HTERT RPE-1 (cell line): ENCODE results near the gene NSL1.
"Not testable (repeated sequence)": the region's sequence is repeated elsewhere in the genome, so short reads cannot be mapped to it uniquely, and the experiment has no call there.

Experiments
- in situ Hi-C: fragments of 300-500 bp; cut with MboI; formaldehyde crosslinking; loops from 4 replicates; pipeline ENCODE4 v1.14.3; 2020; ENCODE audit warnings: low sequenced_read_pairs

The NSL1 gene

DNA sequence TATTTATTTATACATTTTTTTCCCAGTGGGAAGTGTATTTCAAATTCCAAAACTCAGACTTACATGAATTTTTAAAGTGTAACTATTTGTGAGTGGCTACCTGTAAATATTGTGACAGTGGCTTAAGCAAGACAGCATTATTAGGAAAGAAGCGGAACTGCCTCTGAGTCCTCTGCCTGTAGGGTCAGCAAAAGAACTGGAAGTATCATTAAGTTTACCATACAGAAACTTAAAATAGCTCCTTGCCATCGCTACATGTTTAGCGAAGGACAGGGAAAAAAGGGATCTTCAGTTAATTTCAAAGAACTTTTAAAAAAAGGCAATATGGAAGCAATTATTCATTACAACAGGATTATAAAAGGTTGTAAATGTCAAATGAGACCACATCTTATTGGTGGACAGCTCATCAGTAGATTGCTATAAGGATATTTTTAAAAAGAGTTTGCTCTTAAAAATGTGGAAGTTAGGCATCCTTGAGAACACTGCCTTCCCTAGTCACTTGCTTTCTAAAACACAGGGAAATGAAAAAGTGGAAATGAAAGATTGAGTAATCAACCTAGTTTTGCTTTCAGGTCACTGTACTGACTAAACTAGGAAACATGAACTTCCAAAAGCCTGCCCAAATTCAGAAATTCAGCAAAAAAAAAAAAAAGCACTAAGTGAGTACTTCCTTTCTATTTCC, 39.2 kb downstream of the NSL1 start:
- in situ Hi-C loops = no loop called here

DNA sequence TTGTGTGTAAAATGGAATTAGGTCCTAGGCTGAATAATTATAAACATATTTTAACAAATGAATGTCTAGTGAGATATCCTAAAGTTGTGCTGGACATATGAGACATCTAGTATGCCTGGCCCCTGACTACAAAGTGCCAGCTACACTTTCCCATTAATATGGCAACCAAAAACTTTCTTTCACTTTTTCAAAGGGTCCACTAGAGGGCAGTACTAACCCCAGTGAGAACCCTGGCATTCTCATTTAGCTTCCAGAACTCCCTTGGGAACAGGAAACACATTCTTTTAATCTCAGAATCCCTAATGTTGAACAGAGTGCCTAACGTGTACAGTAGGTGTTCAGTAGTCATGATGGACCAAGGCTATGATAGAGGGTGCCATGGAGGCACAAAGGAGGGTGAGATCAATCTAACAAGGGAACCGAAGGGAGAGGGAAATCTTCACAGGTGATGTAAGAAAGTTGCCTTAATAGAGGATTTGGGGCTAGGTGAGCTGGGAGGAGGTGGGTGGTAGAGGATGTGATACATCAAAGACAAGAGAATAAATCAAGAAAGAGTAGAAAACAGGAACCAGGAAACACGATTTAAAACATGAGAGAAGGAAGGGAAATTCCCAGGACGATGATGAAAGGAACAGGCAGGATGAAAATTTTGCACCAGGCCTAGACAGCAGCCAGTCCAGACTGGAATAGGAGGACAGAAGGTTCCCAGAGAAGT, 41.6 kb downstream of the NSL1 start:
- in situ Hi-C loops = no loop called here

DNA sequence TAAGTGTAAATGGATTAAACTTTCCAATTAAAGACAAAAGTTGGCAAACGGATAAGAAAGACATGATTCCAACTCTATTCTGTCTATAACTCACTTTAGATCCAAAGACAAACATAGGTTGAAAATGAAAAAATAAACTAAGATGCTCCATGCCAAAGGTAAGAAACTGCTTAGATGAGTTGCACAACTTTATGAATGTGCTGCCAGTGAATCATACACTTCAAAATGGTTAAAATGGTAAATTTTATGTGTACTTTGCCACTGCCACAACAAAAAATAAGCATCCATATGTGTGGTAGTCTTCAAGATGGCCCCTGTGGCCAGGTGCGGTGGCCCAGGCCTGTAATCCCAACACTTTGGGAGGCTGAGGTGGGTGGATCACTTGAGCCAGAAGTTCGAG, 45.0 kb downstream of the NSL1 start:
- in situ Hi-C loops = no loop called here

DNA sequence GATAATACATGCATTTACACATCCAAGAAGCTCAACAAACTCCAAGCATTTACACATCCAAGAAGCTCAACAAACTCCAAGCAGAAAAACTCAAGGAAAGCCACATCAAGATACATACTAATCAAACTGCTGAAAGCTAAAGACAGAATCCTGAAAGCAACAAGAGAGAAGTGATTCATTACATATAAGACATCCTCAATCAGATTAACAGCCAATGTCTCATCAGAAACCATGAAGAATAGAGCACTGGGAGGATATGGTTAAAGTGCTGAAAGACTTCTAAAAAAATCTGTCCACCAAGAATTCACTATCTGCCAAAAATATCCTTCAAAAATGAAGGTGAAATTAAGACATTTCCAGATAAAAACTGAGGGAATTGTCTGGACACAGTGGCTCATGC, 46.3 kb downstream of the NSL1 start:
- in situ Hi-C loops = no loop called here

DNA sequence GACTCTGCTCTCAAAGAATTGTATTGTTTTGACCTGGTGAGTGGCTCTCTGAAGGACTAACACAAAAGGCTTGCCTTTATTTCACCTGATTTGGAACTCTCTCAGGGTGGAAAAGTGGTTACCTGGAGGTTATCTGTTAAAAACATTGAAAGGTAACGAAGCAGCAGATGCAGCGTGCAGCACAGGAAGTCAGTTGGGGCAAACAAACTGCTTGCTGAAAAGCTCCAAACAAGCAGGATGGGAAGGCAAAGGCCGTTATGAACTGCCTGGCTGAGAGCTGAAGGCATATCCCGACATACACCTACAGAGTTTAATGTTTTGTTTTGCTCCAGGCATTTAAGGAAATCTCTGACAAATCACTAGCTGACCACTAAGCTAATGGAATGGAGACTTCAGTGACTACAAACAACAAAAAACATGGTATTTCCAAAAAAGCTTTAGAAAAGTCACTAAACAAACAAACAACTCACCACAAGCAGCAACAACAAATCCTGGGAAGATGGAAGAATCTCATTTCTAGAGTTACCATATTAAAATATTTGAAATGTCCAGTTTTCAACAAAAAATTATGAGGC, 47.6 kb downstream of the NSL1 start:
- in situ Hi-C loops = no loop called here

DNA sequence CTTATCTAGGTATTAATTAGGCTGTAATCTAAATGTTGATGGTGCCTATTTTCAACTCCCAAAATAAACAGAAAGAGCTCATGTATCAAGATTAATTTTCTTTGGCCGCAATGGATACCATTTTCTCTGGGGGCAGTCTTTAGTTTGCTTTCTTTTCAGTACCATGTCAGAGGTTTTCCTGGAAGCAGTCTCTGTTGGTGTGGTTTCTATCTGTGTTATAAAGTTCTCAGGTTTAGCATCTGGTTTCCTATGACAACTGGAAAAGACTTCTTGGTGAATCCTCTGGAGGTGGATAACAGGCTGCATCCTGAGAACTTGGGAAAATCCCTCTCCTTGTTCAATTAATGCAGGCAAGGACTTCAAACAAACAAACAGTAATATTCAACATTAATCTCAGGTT, 53.2 kb downstream of the NSL1 start:
- in situ Hi-C loops = no loop called here

DNA sequence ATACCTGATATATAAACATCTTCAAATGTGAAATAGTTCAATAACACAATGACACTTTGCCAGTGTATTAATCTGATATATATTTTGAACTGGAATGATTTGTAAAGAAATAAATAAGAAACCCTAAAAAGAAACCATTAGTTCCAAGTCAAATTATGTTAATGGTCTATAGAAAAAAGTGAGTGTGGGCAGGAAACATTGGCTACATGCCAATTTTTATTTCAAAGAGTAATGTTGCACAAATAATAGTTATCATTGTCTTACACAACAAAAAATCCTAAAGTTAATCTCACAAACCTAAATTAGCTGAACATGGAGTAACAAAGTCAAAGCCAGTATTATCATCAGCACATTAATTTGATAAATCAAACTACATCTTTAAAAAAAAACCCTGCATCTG, 54.0 kb downstream of the NSL1 start:
- in situ Hi-C loops = no loop called here

DNA sequence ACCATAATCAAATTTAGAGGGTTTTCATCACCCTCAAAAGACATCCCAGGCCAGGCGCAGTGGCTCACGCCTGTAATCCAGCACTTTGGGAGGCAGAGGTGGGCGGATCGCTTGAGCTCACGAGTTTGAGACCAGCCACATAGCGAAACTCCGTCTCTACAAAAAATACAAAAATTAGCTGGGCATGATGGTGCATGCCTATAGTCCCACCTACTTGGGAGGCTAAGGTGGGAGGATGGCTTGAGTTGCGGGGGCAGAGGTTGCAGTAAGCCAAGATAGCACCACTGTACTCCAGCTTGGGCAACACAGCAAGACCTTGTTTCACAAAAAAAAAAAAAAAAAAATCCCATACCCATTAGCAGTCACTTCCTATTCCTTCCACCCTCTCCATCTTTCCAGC, 58.5 kb downstream of the NSL1 start:
- in situ Hi-C loops = no loop called here

DNA sequence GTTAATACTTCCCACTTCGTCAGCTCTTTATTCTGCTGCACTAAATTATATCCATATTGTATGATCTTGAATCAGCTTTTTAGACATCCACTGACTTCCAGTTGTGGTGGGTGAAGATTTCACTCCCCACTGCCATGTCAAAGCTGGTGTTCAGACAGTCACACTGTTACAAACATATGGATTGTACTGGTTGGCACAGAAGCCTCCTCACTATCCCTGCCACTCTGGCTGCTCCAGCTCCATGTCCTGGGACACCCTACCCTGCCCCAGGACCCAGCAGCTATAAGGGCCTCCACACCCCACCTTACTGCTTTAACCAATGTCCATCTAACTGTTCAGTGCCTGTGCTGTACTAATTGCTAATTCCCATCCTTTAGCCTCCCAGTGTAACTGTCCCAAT, 59.9 kb downstream of the NSL1 start:
- in situ Hi-C loops = no loop called here

DNA sequence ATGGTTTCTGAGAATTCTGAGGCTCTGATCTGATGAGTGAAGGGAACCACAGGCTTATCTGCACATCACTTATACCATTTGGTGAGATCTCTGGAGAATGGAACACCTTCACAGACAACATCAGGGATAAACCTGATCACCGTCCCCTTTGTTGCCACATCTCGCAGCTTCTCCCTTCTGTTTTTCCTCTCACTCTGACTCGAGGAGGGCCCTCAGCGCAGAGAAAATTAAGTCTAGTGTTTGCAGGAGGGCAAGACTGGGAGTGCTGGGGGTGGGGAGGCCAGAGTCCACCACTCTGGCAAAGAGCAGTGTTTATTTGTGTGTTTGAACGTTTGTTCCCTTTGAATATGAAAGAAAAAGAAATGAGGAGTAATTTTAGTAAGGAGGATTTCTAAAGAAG, 63.0 kb downstream of the NSL1 start:
- in situ Hi-C loops = no loop called here

DNA sequence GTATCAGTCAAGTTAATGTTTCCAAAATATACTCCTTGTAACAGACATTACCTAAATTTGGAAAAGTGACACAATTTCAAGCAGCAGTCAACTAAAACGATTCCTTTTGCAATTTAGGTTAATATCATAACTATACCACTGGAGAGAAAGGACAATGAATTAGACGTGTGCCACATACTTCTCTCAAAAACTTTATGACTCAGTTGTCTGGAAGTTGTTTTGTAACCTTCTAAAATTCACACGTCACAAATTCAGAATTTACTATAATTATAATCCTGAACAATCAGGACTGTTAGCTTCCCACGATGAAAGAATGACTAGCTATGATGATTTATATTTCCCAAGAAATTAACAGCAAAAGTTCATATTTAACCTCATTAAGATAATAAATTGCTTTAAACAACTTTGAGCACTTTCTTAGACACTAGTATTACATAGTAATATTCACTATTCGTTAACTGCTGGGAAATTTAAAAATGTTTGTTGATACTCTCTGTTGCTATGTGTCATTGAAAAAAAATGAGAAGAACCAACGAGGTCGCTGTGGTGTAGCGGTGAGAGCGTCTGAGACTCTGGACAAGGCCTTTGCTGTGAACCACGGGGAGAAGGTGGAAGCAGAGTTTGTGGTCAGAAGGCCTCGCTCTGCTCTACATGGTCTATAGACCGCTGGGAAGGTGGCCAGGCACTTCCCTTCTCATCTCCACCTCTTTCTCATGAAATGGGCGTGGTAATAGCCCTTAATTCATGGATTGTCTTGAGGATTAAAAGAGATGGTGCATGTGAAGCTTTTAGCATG, 64.0 kb downstream of the NSL1 start:
- in situ Hi-C loops = no loop called here

DNA sequence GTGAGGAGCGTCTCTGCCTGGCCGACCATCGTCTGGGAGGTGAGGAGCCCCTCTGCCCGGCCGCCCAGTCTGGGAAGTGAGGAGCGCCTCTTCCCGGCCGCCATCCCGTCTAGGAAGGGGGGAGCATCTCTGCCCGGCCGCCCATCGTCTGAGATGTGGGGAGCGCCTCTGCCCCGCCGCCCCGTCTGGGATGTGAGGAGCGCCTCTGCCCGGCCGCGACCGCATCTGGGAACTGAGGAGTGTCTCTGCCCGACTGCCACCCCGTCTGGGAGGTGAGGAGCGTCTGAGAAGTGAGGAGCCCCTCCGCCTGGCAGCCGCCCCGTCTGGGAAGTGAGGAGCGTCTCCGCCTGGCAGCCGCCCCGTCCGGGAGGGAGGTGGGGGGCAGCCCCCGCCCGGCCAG, 66.9 kb downstream of the NSL1 start:
- in situ Hi-C loops = not testable (repeated sequence)

DNA sequence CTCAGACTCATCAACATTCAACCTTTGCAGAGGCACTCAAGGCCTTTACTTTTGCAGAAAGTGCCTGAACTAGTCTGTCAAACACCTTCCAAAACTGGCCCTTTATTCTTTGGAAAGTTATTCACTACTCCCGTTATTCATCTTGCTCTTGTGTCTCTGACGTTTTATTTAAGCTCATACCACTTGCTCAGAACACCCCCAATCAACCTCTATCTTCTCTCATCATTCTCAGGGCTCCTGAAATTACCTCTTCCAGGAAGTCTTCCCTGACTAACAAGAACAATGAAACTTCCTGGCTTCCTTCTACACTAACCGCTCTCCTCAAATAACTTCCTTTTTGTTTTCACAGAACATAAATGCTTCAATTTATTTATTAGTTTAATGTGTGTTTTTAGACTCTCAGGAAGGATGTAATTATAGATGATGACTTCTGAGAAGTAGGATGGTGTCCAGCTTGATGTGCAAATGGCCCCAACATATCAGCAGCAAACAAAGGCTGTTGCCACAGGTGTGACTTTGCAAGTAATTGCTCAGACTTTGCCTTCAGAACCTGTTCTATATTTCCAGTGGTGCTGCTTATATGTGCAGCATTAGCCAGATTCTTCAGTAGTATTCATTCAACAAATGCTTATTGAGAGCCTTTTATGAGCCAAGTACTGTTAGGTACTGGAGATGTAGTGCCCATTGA, 69.2 kb downstream of the NSL1 start:
- in situ Hi-C loops = no loop called here

DNA sequence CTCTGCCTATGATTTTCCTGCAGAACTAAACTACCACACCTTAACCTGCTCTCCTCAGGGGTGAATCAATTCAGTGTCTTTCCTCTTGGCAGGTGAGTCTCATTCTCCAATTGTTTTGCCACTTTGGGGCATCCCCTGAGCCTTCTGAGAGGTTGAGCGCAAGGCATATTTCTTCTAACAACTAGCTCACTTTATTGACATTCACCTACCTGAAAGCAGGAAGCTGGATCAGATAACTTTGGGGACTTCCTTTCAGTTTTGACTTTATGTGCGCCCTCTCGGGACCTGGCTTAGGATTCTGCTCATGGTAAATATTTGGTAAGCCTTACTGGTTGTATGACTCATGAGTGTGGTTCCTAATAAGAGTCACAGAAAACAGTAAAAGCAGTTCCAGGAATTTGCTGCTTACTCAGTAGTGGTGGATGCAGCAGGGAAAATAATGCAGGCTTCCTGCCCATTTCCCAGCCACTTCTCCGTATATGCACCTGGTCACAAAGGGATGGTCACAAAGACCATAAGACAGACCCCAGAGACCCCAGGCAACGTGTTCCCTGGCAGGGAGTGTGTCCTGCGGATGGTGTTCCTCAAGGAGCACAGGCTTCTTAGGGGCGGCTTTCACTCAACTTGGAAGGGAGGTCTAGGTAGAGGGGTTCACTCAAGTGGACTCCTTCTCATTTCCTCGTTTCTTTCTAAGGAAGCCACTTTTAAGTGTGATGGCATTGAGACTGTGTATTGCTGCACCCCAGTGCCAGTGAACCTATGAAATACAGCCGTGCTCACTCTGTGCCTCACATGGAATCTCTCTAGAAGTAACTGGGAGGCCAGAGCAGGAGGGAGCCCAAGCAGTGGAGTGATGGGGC, 70.0 kb downstream of the NSL1 start:
- in situ Hi-C loops = no loop called here

DNA sequence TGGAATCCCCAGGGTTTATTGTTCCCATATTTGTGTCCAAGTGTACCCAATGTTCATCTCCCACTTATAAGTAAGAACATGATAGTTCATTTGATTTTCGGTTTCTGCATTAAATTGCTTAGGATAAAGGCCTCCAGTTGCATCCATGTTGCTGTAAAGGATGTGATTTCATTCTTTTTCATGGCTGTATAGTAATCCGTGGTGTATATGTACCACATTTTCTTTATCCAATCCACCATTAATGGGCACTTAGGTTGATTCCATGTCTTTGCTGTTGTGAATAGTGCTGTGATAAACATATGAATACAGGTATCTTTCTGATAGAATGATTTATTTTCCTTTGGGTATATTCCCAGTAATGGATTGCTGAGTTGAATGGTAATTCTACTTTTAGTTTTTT, 71.9 kb downstream of the NSL1 start:
- in situ Hi-C loops = no loop called here

DNA sequence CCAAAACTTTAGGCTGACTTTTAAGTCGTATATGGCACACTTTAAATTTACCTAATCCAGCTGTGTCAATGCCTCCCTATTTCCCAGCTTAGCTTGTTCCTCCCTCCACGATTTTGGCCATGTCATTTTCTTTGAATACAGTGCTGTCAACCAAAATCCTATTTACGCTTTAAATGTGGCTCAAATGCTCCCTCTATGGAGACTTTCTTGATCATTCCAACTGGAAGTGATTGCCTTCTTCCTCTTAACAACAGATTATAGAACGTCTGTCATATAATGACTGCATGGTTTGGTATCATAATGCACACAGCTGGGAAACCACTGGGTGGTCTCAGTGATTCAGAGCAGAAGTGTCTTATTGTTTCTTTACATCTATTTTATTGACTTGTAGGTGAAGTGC, 73.1 kb downstream of the NSL1 start:
- in situ Hi-C loops = no loop called here

DNA sequence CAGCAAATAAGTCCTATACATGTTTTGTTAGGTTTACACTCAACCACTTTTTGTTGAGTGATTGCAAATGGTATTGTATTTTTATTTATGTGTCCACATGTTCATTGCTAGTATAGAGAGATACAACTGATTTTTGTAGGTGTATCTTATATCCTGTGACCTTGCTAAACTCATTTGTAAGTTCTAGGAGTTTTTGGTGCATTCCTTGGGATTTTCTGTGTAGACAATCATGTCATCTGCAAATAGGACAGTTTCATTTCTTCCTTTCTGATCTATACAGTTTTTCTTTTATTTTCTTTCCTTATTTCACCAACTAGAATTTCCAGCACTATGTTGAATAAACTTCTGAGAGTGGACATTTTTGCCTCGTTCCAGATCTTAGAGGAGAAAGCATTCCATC, 75.4 kb downstream of the NSL1 start:
- in situ Hi-C loops = no loop called here

DNA sequence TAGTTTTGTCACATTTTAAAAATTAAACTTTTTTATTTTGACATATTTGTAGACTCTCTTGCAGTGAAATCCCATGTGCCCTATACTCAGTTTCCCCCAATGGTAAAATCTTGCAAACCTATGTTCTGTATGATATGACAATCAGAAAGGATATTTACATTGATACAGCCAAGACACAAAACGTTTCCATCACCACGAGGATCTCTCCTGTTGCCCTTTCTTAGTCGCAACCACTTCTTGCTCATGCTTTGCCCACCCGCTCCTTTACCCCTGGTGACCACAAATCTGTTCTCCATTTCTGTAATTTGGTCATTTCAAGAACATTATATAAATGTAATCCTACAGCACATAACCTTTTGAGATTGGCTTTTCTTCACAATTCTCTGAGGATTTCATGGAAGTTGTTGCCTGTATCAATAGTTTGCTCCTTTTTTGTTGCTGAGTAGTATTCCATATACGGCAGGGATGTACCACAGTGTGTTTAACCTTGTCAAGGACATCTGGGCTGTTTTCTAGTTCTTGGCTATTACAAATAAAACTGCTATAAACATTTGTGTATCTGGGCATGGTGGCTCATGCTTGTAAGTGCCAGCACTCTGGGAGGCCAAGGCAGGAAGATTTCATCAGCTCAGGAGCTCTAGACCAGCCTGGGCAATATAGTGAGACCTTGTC, 78.0 kb downstream of the NSL1 start:
- in situ Hi-C loops = no loop called here

DNA sequence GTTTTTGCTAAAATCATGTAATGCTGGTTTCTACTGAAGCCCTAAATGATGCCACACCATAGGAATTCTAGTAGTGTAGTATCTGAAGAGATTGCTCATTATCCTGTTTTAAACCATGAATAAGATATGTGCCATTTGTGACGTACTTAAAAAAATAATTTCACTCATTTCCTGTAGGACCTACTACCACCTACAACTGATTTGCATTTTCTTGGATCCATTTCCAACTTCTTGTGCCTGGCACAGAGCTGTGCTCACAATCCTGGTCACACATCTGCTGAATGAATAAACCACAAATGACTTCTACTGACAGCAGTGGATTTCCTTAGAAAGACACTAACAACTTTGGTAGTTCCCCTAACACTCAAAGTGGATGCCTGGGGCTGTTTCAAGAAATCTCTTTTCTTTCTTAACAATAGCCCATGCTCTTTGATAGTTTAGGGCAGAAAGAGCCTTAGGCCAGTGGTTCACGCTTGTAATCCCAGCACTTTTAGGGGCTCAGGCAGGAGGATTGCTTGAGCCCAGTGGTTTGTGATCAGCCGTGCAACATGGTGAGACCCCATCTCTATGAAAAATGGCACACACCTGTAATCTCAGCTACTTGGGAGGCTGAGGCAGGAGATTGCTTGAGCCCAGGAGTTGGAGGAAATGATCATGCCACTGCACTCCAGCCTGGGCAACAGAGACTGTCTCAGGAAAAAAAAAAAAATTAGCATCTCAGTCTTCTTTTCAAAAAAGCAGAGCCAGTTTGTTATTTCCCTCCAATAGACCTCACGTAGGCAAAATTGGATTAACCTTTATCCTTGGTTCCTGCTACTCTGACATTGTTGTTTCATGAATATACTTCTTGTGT, 78.9 kb downstream of the NSL1 start:
- in situ Hi-C loops = no loop called here
